Endothelial cell of umbilical vein (primary cell): ENCODE data around the gene DIAPH2.
"Not testable (repeated sequence)": the region's sequence is repeated elsewhere in the genome, so short reads cannot be mapped to it uniquely, and the experiment has no call there.

Experiments used
- CTCF ChIP-seq, 2 donors: IDR thresholded peaks; 1 replicate in 1 of 2; 2 replicates in 1 of 2; pipeline ENCODE4 v1.5.1; 2011; ENCODE audit warnings: low read length in 2 of 2, mild to moderate bottlenecking in 2 of 2, moderate library complexity in 2 of 2, control low read depth in 1 of 2, inconsistent platforms in 1 of 2, low read depth in 1 of 2; ENCODE audit not compliant: insufficient read depth in 1 of 2; ENCODE audit errors: extremely low read depth in 1 of 2
- EZH2 ChIP-seq: IDR thresholded peaks from 2 replicates; pipeline ENCODE4 v1.6.1; 2012; ENCODE audit warnings: borderline replicate concordance, low read depth, mild to moderate bottlenecking, moderate library complexity, low read length, inconsistent platforms; ENCODE audit not compliant: severe bottlenecking
- JUN ChIP-seq: IDR thresholded peaks from 2 replicates; pipeline ENCODE4 v1.6.1; 2011; ENCODE audit warnings: borderline replicate concordance, low read depth; ENCODE audit not compliant: insufficient read length, insufficient read depth
- MYC ChIP-seq: IDR thresholded peaks from one replicate; pipeline ENCODE4 v1.6.1; 2011; ENCODE audit warnings: mild to moderate bottlenecking, low read depth, low read length
- POLR2A ChIP-seq: IDR thresholded peaks from 2 replicates; pipeline ENCODE4 v1.6.1; 2012; ENCODE audit warnings: low read depth, mild to moderate bottlenecking, control low read depth, low read length
- POLR2AphosphoS5 ChIP-seq: IDR thresholded peaks from 2 replicates; pipeline ENCODE4 v1.6.1; 2012; ENCODE audit warnings: low read depth, mild to moderate bottlenecking, control low read depth, low read length, moderate library complexity; ENCODE audit not compliant: insufficient read depth

- not testable (repeated sequence) for TF ChIP-seq CTCF (IDR thresholded peaks at IDR 0.05; ENCODE audit: extremely low read depth in 1 of 2, insufficient read depth in 1 of 2, low read depth in 1 of 2, low read length in 2 of 2); POLR2AphosphoS5; EZH2; MYC; JUN; POLR2A
These were observed 174.8 kb downstream of the DIAPH2 start for GRCh38 chrX:96859422-96859821.
